Activated CD4-positive, CD25-positive, alpha-beta regulatory T cell treated with anti-CD3 and anti-CD28 coated beads, Interleukin-2, amount 50 U/mL, for 16 hours (primary cell): ENCODE measurements around the gene ASIC4.

Experiments
- DNase-seq: peaks from one replicate; pipeline ENCODE4 v3.0.0-alpha.2; 2020; ENCODE audit warnings: low read depth, low spot score

Gene ASIC4, protein sequence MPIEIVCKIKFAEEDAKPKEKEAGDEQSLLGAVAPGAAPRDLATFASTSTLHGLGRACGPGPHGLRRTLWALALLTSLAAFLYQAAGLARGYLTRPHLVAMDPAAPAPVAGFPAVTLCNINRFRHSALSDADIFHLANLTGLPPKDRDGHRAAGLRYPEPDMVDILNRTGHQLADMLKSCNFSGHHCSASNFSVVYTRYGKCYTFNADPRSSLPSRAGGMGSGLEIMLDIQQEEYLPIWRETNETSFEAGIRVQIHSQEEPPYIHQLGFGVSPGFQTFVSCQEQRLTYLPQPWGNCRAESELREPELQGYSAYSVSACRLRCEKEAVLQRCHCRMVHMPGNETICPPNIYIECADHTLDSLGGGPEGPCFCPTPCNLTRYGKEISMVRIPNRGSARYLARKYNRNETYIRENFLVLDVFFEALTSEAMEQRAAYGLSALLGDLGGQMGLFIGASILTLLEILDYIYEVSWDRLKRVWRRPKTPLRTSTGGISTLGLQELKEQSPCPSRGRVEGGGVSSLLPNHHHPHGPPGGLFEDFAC

DNA sequence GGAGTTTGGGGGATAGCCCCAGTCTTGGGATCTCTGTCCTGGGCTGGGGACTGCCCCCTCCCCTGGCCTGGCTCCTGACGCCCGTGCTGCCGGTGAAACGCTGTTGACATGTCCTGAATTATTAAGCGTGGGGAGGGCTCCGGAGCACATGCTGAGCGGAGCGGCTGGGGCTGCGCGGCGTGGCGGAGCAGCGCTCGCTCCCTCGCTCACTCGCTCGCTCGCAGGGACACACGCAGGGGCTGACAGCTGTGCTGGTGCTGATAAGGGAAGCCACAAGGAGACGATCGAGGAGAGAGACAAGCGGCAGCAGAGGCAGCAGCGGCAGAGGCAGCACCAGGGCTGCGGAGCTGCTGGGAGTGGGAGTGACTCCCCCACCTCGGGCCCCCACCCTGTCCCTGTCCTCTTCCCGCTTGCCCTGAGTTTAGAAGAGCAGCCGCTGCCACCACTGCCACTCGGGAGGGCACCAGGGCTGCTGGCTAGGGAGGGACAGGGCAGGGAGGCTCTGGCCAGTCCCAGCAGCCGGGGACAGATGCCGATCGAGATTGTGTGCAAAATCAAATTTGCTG, at the start of gene ASIC4:
Gene ASIC4 (plus strand): TSS at position 287 of the 566 bp plus-strand sequence. CDS start 243 bp downstream, at position 530.
- DNase-seq: no peak

DNA sequence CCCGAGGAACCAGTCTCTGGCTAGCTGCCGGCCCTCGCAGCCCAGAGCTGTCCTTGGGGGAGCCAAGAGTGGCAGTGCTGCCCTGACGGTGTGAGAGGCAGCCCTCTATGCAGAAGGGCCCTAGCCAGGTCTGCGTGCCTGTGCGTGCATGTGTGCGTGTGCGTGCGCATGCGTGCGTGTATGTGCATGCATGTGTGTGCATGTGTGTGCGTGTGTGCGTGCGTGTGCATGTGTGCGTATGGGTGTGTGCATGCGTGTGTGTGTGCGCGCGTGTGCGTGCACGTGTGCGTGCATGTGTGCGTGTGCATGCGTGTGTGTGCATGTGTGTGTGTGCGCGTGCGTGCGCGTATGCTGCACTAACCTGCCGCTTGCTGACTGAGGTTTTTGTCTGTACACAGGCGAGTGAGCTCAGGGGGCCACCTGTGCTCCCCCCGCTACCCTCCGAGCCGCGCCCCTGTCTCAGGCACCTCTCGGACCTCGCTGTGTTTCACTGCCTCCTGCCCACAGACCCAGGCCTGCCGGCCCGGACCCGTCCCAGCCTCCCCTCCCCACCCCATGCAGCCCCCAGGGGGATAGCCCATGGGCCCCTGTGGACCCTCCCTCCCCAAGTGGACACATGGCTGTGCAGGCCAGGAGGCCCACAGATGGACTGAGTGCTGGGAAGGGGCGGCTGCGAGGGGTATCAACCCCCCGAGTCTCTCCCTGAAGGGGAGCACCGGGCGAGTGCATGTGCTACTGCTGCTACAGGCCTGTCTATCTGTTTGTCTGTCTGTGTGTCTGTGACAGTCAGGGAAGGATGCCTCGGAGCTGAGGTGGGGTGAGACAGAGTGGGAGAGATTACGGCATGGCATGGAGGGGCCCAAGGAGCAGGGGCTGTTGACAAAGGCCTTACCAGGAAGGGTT, 48.4 kb upstream of the ASIC4 start:
- no peak for DNase-seq

DNA sequence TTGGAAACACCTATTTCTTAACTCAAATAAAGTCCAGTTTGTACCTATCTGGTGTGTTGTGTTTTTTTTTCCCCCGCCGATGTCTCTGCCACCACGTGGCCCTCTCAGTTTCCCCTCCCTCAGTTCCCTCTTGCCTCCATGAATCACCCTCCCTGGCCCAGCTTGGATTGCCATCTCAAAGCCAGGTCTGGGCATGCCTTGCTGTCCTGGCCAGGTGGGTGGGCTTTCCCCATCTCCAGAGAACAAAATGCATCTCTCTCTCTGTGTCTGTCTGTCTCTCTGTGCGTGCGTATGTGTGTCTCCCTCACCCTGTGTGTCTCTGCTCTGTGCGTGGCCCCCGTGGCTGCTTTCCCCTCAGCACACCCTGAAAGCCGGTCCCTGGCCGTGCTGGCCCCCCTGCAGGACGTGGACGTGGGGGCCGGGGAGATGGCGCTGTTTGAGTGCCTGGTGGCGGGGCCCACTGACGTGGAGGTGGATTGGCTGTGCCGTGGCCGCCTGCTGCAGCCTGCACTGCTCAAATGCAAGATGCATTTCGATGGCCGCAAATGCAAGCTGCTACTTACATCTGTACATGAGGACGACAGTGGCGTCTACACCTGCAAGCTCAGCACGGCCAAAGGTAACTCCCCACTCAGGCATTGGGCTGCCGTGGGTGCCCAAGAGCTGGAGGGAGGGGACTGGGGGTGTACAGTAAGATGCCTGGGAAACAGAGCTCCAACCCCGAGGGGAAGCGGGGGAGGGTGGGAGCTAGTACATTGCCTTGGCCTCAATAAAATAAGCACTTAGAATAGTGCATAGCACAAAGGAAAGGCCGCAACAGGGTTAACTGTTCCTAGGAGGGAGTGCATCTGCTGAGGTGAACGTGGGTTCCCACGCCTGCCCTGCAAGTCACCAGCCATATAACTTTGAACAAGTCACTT, 47.2 kb upstream of the ASIC4 start:
- no peak for DNase-seq

DNA sequence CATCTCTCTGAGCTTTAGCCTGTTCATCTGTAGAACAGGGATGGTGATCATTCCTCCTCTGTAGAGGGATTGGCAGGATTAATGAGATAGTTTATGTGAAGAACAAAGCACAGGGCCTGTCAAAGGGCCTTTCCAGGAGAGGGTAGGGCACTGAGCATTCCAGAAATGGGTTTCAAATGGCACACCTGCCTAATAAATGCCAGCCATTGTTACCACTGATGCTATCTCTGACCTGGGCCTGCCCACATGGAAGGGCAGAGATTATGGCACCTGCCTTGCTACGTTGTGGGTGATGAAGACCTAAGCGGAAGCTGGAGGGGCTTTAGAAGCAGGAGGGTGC, 46.6 kb upstream of the ASIC4 start:
- no peak for DNase-seq

DNA sequence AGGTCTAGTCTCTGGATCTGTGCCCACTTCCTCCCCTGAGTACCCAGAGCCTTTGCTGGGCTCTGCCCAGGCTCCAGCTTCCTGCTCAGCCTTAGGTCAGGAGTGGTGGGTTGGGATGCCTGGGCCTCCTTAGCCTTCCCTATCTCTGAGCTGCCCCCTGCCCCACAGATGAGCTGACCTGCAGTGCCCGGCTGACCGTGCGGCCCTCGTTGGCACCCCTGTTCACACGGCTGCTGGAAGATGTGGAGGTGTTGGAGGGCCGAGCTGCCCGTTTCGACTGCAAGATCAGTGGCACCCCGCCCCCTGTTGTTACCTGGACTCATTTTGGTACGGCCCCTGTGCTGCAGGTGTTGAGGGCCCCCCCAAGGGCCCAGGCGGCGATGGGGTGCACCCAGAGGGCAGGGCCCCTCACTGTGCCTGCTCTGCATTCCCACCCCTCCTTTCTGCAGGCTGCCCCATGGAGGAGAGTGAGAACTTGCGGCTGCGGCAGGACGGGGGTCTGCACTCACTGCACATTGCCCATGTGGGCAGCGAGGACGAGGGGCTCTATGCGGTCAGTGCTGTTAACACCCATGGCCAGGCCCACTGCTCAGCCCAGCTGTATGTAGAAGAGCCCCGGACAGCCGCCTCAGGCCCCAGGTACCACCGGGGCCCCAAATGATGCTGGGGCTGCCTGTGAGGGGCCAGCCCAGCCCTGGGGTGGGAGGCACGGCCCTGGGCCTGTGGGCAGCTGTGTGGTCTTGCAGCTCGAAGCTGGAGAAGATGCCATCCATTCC, 45.7 kb upstream of the ASIC4 start:
- no peak for DNase-seq

DNA sequence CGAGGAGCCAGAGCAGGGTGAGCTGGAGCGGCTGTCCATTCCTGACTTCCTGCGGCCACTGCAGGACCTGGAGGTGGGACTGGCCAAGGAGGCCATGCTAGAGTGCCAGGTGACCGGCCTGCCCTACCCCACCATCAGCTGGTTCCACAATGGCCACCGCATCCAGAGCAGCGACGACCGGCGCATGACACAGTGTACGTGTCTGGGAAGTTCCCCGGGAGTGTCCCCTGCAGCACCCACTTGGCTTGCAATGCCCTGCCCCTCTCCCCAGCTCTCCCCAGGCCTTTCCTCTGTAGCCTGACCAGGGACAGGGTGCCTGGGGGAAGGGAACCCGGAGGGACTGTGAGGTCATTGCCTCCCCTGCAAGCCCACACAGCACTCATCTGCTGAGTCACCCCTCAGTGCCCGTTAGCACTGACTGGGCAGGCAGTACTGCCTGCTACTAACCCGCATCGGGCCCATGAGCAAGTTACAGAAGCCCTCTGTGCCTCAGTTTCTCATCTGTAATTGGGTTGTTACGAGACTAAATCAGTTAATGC, 45.0 kb upstream of the ASIC4 start:
- no peak for DNase-seq

DNA sequence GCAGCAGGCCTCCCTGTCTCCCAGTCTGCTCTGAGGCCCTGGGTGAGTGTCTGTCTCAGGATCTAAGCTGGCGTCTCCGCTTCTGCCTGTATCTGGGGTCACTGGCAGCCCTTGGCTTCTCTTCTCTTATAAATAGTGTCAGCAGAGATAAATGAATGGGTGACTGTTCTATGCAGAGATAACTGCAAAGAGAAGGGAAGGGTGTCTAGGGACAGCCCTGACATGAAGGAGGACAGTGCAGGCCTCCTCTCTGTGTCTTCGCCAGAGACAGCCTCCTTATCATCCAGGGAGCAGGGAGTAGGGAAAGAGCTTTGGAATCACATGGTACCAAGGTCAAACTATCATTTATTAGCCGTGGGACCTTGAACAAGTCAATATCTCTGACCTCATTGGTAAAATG, 43.9 kb upstream of the ASIC4 start:
- no peak for DNase-seq

DNA sequence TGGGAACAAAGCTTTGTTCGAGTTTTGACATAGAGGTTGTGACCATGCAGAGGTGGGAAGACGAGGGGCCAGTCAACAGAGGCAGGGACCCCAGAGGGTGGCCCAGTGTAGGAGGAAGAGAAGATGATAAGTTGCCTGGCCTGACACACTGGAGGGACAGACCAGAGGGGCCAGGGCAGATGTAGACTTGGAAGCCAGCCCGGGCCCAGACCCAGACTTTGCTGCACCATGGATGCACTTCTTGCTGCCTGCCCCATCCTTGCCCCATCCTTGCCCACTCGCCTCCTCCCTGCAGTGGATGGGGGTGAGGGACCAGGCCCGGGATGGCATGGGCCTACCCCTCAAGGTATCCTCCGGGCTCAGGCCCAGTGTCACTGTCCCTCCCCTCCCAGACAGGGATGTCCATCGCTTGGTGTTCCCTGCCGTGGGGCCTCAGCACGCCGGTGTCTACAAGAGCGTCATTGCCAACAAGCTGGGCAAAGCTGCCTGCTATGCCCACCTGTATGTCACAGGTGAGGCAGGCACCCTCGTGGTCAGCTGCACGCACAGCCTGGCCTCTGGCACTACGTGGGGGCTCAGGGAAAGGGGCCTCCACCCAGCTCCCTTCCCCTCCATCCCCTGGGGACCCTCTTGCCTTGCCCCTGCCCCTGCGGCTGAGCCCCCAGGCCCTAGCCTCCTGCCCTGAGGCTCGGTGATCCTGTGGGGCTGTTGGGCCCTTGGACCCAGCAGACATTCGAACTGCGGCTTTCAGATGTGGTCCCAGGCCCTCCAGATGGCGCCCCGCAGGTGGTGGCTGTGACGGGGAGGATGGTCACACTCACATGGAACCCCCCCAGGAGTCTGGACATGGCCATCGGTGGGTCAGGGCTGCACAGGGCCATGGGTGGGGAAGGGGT, 42.6 kb upstream of the ASIC4 start:
- DNase-seq: no peak

DNA sequence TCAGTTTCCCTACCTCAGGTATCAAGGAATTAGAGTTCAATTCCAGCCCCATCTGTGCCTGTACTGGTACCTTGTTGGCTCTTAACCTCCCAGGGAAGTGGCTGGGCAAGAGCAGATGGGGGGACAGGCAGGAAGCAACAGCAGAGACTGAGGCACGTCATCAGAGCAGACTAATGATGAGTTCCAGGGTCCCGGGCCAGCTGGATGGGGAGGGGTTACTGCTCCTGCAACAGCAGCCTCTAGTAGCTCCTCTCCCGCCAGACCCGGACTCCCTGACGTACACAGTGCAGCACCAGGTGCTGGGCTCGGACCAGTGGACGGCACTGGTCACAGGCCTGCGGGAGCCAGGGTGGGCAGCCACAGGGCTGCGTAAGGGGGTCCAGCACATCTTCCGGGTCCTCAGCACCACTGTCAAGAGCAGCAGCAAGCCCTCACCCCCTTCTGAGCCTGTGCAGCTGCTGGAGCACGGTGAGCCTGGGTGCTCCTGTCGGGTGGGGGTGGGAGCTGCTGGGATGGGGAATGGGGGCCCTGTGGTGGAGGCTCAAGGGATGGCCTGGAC, 41.6 kb upstream of the ASIC4 start:
- no peak for DNase-seq

DNA sequence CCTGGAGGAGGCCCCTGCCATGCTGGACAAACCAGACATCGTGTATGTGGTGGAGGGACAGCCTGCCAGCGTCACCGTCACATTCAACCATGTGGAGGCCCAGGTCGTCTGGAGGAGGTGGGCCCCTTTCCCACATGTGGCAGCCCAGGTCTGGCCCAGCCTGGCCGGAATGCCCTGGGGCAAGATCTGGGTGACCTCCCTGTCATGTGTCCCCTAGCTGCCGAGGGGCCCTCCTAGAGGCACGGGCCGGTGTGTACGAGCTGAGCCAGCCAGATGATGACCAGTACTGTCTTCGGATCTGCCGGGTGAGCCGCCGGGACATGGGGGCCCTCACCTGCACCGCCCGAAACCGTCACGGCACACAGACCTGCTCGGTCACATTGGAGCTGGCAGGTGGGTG, 40.8 kb upstream of the ASIC4 start:
- DNase-seq: no peak

DNA sequence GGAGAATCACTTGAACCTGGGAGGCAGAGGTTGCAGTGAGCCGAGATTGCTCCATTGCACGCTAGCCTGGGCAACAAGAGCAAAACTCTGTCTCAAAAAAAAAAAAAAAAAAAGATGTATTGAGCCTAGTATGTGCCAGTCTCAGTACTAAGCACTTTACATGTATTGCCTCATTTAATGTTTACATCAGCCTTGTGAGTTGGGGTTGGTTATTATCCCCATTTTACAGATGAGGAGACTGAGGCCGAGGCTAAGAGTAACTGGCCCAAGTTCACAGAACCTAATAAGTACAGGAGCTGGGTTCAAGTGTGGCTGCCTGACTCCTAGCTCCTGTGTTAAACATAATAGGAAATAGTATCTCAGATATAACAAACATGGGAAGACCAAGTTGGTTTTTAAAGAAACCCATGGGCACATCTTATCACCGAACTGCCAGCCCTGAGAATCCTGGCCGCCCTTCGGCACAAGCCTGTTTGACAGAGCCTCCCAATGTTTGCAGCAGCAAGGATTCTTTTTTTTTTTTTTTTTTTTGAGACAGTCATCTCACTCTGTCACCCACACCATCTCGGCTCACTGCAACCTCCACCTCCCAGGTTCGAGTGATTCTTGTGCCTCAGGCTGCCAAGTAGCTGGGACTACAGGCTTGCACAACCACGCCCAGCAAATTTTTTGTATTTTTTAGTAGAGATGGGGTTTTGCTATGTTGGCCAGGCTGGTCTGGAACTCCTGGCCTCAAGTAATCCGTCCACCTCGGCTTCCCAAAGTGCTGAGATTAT, 39.8 kb upstream of the ASIC4 start:
- DNase-seq: no peak

DNA sequence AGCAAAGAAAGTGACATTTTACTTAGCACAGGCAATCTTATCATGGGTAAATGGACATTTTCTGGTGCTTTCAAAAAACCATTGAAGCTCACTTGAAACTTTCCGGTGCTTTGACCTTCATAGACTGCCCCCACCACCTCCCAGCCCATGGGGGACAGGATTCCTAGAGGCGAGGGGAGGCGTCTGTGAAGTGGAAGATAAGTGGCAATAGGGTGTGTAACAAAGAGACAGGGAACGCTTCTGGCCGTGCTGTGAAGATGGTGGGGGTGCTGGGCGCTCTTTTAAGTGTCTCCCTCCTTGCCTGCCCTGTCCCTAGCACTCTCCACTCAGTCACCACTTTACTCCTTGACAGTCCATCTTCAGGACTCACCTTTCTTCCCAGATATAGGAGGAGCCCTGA, 39.0 kb upstream of the ASIC4 start:
- no peak for DNase-seq

DNA sequence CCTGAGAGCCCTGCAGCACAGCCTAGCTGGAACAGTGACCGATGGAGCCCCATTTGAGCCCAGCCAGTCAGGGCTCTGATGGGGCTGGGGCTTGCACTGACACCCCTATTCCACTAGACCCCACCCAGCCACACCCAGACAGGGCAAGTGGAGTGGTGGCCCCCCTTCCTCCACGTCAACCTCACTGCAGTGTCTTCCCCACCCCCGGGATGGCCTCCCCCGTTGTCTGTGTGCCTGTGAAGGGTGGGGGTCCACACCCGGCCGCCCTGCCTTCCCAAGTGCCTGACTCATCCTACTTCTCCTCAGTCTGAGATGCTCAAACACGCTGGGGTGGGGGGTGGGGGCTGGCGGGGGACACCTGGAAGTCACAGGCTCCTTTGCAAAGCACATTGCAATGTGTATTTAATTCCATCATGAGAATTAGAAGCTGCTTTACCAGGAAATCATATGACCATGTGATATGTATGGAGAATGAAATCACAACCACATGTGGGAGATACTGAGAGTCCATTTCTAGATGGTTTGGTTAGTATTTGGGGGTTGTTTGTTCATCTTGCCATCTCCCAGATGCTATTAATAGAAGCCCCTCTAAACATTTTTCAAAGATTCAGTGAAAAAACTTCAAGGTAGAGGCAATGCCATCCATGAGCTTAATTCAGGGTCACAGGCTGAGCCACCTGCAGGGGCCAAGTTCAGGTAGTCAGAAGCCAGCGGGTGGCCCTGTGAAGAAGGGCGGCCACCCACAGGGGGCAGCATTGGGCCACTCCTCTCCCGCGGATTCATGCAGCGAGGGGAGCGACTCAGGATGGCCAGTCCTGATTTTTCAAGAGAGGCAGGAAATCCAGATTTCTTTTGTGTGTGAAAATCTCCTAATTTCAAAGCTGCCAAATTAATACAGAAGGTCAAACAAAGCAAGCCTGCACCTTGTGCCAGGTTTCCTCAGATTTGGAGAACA, 38.3 kb upstream of the ASIC4 start:
- DNase-seq: no peak

DNA sequence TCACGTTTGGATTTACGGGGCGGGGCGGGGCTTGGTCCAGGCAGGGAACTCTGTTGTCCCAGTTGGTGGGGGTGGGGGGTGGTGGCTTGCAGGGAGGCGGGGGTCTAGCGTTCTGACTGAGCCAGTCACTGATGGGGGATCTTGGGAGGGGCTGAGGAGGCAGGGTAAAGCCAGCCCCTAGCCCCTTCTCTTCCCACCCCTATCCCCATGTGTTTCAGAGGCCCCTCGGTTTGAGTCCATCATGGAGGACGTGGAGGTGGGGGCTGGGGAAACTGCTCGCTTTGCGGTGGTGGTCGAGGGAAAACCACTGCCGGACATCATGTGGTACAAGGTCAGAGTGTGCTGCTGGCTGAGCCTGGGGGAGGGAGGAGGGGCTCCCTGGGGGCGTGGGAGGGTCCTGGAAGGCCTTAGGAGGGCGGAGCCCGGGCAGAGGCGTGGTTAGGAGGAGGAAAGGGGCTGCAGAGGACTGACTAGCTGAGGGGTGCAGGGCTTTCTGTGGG, 37.6 kb upstream of the ASIC4 start:
- DNase-seq: no peak

DNA sequence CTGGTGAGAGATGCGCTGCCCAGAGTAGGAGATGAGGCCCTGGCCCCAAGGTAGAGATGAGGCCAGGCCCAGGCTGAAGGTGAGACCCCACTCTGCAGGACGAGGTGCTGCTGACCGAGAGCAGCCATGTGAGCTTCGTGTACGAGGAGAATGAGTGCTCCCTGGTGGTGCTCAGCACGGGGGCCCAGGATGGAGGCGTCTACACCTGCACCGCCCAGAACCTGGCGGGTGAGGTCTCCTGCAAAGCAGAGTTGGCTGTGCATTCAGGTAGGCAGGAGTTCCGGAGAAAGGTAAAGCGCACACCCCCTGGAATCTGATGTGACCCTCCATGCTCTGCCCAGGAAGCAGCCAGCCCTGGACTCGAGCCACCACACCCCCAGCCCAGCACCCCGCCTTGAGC, 37.1 kb upstream of the ASIC4 start:
- DNase-seq: no peak

DNA sequence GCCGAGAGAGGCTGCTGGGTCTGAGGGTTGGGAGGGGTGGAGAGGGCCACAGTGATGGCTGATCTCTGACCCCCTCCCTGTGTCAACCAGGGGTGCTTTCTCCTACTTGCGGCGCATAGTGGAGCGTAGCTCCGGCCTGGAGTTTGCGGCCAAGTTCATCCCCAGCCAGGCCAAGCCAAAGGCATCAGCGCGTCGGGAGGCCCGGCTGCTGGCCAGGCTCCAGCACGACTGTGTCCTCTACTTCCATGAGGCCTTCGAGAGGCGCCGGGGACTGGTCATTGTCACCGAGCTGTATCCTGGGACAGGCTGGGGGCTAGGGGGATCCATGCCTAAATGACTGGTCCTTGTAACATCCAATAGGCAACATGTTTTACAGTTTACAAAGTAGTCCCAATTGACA, 36.5 kb upstream of the ASIC4 start:
- no peak for DNase-seq

DNA sequence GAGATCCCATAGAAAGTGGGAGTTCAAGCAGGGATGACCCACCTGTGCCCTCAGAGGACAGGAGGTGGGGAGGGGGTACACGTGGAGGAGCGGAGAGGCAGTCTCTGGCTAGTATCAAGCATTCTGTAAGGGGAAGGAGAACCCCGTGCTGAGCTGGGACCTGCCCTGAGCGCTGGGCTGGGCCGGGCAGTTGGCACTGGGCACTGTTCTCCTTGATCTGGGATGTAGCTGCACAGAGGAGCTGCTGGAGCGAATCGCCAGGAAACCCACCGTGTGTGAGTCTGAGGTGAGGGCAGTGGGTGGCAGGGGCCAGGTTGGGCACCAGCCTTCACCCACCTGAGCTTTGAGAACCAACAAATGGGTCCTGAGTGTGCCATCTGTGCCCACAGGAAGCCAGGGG, 35.4 kb upstream of the ASIC4 start:
- no peak for DNase-seq
